ENCODE measurements around the gene ATG4A. TPM values are rescaled to one million over a fixed set of nuclear protein-coding genes. Genes with fewer than 3 reads are reported as not detected.

Gene ATG4A
- total RNA-seq, 2 donors from 2014 or later = 13.5 to 14.1 TPM

- no peak for TF ChIP-seq CTCF (IDR thresholded peaks at IDR 0.05)
- Histone ChIP-seq H3K27ac (no peak overlapping the region), H3K27me3 (no peaks in the 10 kb centered on the region), H3K36me3 (no peaks in the 10 kb centered on the region), H3K4me3 (no peak overlapping the region), H3K9me3 (no peaks in the 10 kb centered on the region), H3K4me1 (no peaks in the 10 kb centered on the region)
- DNase-seq (ENCODE audit: low spot score) = no peak
These were observed 80.1 kb downstream of the ATG4A start for GRCh38 chrX:108171671-108172070.

- no peak overlapping the region for H3K4me3 ChIP-seq
- peak; percentile 28 for DNase-seq (ENCODE audit: low spot score)
- no peaks in the 10 kb centered on the region for H3K36me3 ChIP-seq
- H3K4me1 ChIP-seq = no peaks in the 10 kb centered on the region
- H3K27ac ChIP-seq = no peak overlapping the region
- H3K27me3 ChIP-seq = no peaks in the 10 kb centered on the region
- TF ChIP-seq CTCF (IDR thresholded peaks at IDR 0.05) = no peak
- H3K9me3 ChIP-seq = no peaks in the 10 kb centered on the region
These were observed 82.3 kb downstream of the ATG4A start for GRCh38 chrX:108173874-108174273.

- no peak overlapping the region for H3K4me3 ChIP-seq
- H3K27me3 ChIP-seq = no peaks in the 10 kb centered on the region
- TF ChIP-seq CTCF (IDR thresholded peaks at IDR 0.05) = no peak
- H3K27ac ChIP-seq = no peak overlapping the region
- no peaks in the 10 kb centered on the region for H3K36me3 ChIP-seq
- no peak for DNase-seq (ENCODE audit: low spot score)
- no peaks in the 10 kb centered on the region for H3K4me1 ChIP-seq
- no peaks in the 10 kb centered on the region for H3K9me3 ChIP-seq
These were observed 86.0 kb downstream of the ATG4A start for GRCh38 chrX:108177351-108178142.

- Histone ChIP-seq H3K36me3 (no peaks in the 10 kb centered on the region), H3K4me1 (no peaks in the 10 kb centered on the region), H3K4me3 (no peak overlapping the region), H3K27me3 (no peaks in the 10 kb centered on the region), H3K27ac (no peak overlapping the region), H3K9me3 (no peaks in the 10 kb centered on the region)
- no peak for DNase-seq (ENCODE audit: low spot score)
- TF ChIP-seq CTCF (IDR thresholded peaks at IDR 0.05) = no peak
These were observed 86.5 kb downstream of the ATG4A start for GRCh38 chrX:108178143-108178498.

GRCh38 chrX:108186811-108187210, 95.2 kb downstream of the ATG4A start:
- no peak for DNase-seq (ENCODE audit: low spot score)
- TF ChIP-seq CTCF (IDR thresholded peaks at IDR 0.05) = no peak
- Histone ChIP-seq H3K9me3 (no peaks in the 10 kb centered on the region), H3K27me3 (no peaks in the 10 kb centered on the region), H3K4me3 (no peak overlapping the region), H3K36me3 (no peaks in the 10 kb centered on the region), H3K4me1 (no peaks in the 10 kb centered on the region), H3K27ac (no peak overlapping the region)

GRCh38 chrX:108198420-108198819, 106.8 kb downstream of the ATG4A start:
- Histone ChIP-seq H3K4me1 (no peaks in the 10 kb centered on the region), H3K36me3 (no peaks in the 10 kb centered on the region), H3K9me3 (no peaks in the 10 kb centered on the region), H3K4me3 (no peak overlapping the region), H3K27me3 (no peaks in the 10 kb centered on the region), H3K27ac (no peak overlapping the region)
- TF ChIP-seq CTCF (IDR thresholded peaks at IDR 0.05) = no peak
- no peak for DNase-seq (ENCODE audit: low spot score)

All from right atrium auricular region (tissue), 2 donors.